ENCODE measurements around the gene PAPPA. TPM values are rescaled to one million over a fixed set of nuclear protein-coding genes. Genes with fewer than 3 reads are reported as not detected.

Gene PAPPA
- total and polyA plus RNA-seq, 9 donors: 0.61 to 5.5 (median 2.6) TPM

GRCh38 chr9:116251366-116251765 is 97.8 kb downstream of the PAPPA start:
- H3K27ac ChIP-seq: no peak overlapping the region
- H3K4me1 ChIP-seq (ENCODE audit: insufficient read depth): no peaks in the 10 kb centered on the region
- DNase-seq: no peak
- TF ChIP-seq POLR2A (IDR thresholded peaks at IDR 0.05) (no peak), EP300 (IDR thresholded peaks at IDR 0.05) (no peak)
- TF ChIP-seq, protein P1, sequence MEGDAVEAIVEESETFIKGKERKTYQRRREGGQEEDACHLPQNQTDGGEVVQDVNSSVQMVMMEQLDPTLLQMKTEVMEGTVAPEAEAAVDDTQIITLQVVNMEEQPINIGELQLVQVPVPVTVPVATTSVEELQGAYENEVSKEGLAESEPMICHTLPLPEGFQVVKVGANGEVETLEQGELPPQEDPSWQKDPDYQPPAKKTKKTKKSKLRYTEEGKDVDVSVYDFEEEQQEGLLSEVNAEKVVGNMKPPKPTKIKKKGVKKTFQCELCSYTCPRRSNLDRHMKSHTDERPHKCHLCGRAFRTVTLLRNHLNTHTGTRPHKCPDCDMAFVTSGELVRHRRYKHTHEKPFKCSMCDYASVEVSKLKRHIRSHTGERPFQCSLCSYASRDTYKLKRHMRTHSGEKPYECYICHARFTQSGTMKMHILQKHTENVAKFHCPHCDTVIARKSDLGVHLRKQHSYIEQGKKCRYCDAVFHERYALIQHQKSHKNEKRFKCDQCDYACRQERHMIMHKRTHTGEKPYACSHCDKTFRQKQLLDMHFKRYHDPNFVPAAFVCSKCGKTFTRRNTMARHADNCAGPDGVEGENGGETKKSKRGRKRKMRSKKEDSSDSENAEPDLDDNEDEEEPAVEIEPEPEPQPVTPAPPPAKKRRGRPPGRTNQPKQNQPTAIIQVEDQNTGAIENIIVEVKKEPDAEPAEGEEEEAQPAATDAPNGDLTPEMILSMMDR (IDR thresholded peaks at IDR 0.05): no peak
- no peaks in the 10 kb centered on the region for H3K27me3 ChIP-seq
- no peak overlapping the region for H3K4me3 ChIP-seq
- H3K36me3 ChIP-seq: no peaks in the 10 kb centered on the region
- no peaks in the 10 kb centered on the region for H3K9me3 ChIP-seq
- intact Hi-C loops (cut with DNase I): no loop called here
- WGBS, 3 donors: 72 to 81% (median 75%) methylated on average over 5 of the region's 5 CpGs

GRCh38 chr9:116260531-116260930 is 106.9 kb downstream of the PAPPA start:
- intact Hi-C loops (cut with DNase I): no loop called here
- Histone ChIP-seq H3K27ac (no peak overlapping the region), H3K27me3 (no peaks in the 10 kb centered on the region), H3K4me3 (no peak overlapping the region), H3K9me3 (no peaks in the 10 kb centered on the region), H3K4me1 (ENCODE audit: insufficient read depth) (no peaks in the 10 kb centered on the region), H3K36me3 (no peaks in the 10 kb centered on the region)
- WGBS, 3 donors: 64 to 81% (median 66%) methylated on average over 2 of the region's 2 CpGs
- TF ChIP-seq POLR2A (IDR thresholded peaks at IDR 0.05) (no peak), EP300 (IDR thresholded peaks at IDR 0.05) (no peak)
- TF ChIP-seq, protein P1 (IDR thresholded peaks at IDR 0.05): no peak
- DNase-seq: no peak

DNA sequence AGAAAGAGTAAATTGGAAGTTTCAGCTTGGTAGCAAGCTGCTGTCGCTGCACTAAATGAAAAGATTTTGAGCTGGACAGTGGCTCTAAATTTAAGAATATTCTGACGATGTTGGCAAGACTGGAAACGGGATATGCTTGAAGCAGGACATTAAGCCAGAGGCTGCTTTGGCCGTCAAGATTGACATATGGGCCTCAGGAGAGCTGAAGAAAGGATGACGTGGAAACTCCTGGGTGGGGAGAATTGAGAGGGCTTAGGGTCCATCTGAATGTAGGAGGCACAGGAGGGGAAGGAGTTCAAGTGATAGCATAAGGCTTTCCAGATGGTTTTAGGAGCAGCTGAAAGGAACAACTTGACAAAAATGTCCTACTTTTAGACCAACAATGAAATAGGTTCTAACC is 108.9 kb downstream of the PAPPA start:
- Histone ChIP-seq H3K36me3 (no peaks in the 10 kb centered on the region), H3K4me1 (ENCODE audit: insufficient read depth) (no peaks in the 10 kb centered on the region), H3K27ac (no peak overlapping the region), H3K4me3 (no peak overlapping the region), H3K27me3 (no peaks in the 10 kb centered on the region), H3K9me3 (no peaks in the 10 kb centered on the region)
- WGBS, 3 donors: 77 to 82% (median 77%) methylated on average over 5 of the region's 5 CpGs
- no peak for DNase-seq
- intact Hi-C loops (cut with DNase I): no loop called here
- TF ChIP-seq POLR2A (IDR thresholded peaks at IDR 0.05) (no peak), EP300 (IDR thresholded peaks at IDR 0.05) (no peak)
- TF ChIP-seq, protein P1 (IDR thresholded peaks at IDR 0.05): no peak

DNA sequence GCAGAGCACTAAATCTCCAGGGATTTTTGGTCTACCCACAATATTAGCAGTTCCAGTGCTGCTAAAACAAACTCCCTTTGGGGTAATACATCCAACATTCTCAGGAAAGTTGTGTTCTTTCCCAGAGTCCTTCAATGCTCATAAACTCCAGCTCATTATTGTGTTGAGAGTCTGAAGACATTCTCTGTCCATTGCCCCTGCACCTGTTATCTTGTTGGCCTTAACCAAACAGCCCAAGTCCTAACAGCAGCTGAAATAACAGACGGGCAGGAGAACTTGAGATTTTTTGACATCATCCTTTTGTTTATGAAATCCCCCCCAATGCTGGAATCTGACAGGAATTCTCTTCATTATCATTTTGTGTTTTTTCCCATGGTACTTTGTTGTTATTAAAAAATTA is 110.8 kb downstream of the PAPPA start:
- H3K4me3 ChIP-seq: no peak overlapping the region
- WGBS, 3 donors: 68 to 84% (median 82%) methylated on average over 1 of the region's 1 CpG
- no peak overlapping the region for H3K27ac ChIP-seq
- intact Hi-C loops (cut with DNase I): no loop called here
- H3K9me3 ChIP-seq: no peaks in the 10 kb centered on the region
- no peak for TF ChIP-seq EP300 (IDR thresholded peaks at IDR 0.05)
- TF ChIP-seq, protein P1 (IDR thresholded peaks at IDR 0.05): no peak
- TF ChIP-seq POLR2A (IDR thresholded peaks at IDR 0.05): no peak
- no peaks in the 10 kb centered on the region for H3K4me1 ChIP-seq (ENCODE audit: insufficient read depth)
- DNase-seq: no peak
- H3K36me3 ChIP-seq: no peaks in the 10 kb centered on the region
- H3K27me3 ChIP-seq: no peaks in the 10 kb centered on the region

GRCh38 chr9:116267021-116267420 is 113.4 kb downstream of the PAPPA start:
- H3K27me3 ChIP-seq: no peaks in the 10 kb centered on the region
- H3K9me3 ChIP-seq: no peaks in the 10 kb centered on the region
- no peak overlapping the region for H3K4me3 ChIP-seq
- TF ChIP-seq POLR2A (IDR thresholded peaks at IDR 0.05): no peak
- TF ChIP-seq, protein P1 (IDR thresholded peaks at IDR 0.05): no peak
- no peak for TF ChIP-seq EP300 (IDR thresholded peaks at IDR 0.05)
- no peak overlapping the region for H3K27ac ChIP-seq
- no peaks in the 10 kb centered on the region for H3K36me3 ChIP-seq
- DNase-seq: no peak
- intact Hi-C loops (cut with DNase I): no loop called here
- H3K4me1 ChIP-seq (ENCODE audit: insufficient read depth): no peaks in the 10 kb centered on the region
- WGBS, 3 donors: 73 to 80% (median 79%) methylated on average over 1 of the region's 1 CpG
